IPS-18a (cell line): Measurements from ENCODE around the gene JADE2.

Experiments used
- H3K27ac ChIP-seq: one replicate; pipeline ENCODE4 v1.5.1; 2013; ENCODE audit warnings: low read length
- H3K27me3 ChIP-seq: one replicate; pipeline ENCODE4 v1.6.1; 2013; ENCODE audit warnings: mild to moderate bottlenecking, low read length; ENCODE audit not compliant: control insufficient read depth, insufficient read depth
- H3K36me3 ChIP-seq: one replicate; pipeline ENCODE4 v1.6.1; 2013; ENCODE audit warnings: low read depth, low read length; ENCODE audit not compliant: control insufficient read depth
- H3K4me1 ChIP-seq: one replicate; pipeline ENCODE4 v1.6.1; 2013; ENCODE audit warnings: low read depth, low read length; ENCODE audit not compliant: control insufficient read depth
- H3K4me3 ChIP-seq: one replicate; pipeline ENCODE4 v1.5.1; 2013; ENCODE audit warnings: low read length
- H3K9ac ChIP-seq: one replicate; pipeline ENCODE4 v1.6.1; 2013; ENCODE audit warnings: mild to moderate bottlenecking, low read length, moderate library complexity
- H3K9me3 ChIP-seq: one replicate; pipeline ENCODE4 v1.6.1; 2013; ENCODE audit warnings: low read depth, low read length; ENCODE audit not compliant: control insufficient read depth

JADE2 gene

GRCh38 chr5:134556994-134557393 is 31.5 kb downstream of the JADE2 start:
- H3K9me3 ChIP-seq: no peaks in the 10 kb centered on the region
- H3K4me1 ChIP-seq: no peaks in the 10 kb centered on the region
- no peaks in the 10 kb centered on the region for H3K27me3 ChIP-seq
- peaks cover 39% of the 10 kb centered on the region for H3K36me3 ChIP-seq
- no peak overlapping the region for H3K9ac ChIP-seq
- H3K4me3 ChIP-seq: no peak overlapping the region
- H3K27ac ChIP-seq: no peak overlapping the region

GRCh38 chr5:134559672-134560071 is 34.2 kb downstream of the JADE2 start:
- Histone ChIP-seq H3K27me3 (no peaks in the 10 kb centered on the region), H3K4me3 (no peak overlapping the region), H3K36me3 (peaks cover 57% of the 10 kb centered on the region), H3K9ac (no peak overlapping the region), H3K4me1 (no peaks in the 10 kb centered on the region), H3K27ac (no peak overlapping the region), H3K9me3 (no peaks in the 10 kb centered on the region)

GRCh38 chr5:134560698-134561097 is 35.2 kb downstream of the JADE2 start:
- no peak overlapping the region for H3K27ac ChIP-seq
- H3K4me1 ChIP-seq: no peaks in the 10 kb centered on the region
- no peak overlapping the region for H3K9ac ChIP-seq
- H3K4me3 ChIP-seq: no peak overlapping the region
- no peaks in the 10 kb centered on the region for H3K9me3 ChIP-seq
- H3K36me3 ChIP-seq: peaks cover 63% of the 10 kb centered on the region
- no peaks in the 10 kb centered on the region for H3K27me3 ChIP-seq

GRCh38 chr5:134561871-134562296 is 36.4 kb downstream of the JADE2 start:
- Histone ChIP-seq H3K4me1 (no peaks in the 10 kb centered on the region), H3K9me3 (no peaks in the 10 kb centered on the region), H3K9ac (no peak overlapping the region), H3K4me3 (no peak overlapping the region), H3K27me3 (no peaks in the 10 kb centered on the region), H3K36me3 (peaks cover 69% of the 10 kb centered on the region), H3K27ac (no peak overlapping the region)

- Histone ChIP-seq H3K9me3 (no peaks in the 10 kb centered on the region), H3K27ac (no peak overlapping the region), H3K36me3 (peaks cover 80% of the 10 kb centered on the region), H3K4me3 (no peak overlapping the region), H3K4me1 (no peaks in the 10 kb centered on the region), H3K27me3 (no peaks in the 10 kb centered on the region), H3K9ac (no peak overlapping the region)
These were observed 37.8 kb downstream of the JADE2 start for GRCh38 chr5:134563221-134563620.

- no peak overlapping the region for H3K9ac ChIP-seq
- no peak overlapping the region for H3K4me3 ChIP-seq
- no peak overlapping the region for H3K27ac ChIP-seq
- H3K9me3 ChIP-seq: no peaks in the 10 kb centered on the region
- H3K36me3 ChIP-seq: peaks cover 80% of the 10 kb centered on the region
- H3K4me1 ChIP-seq: no peaks in the 10 kb centered on the region
- H3K27me3 ChIP-seq: no peaks in the 10 kb centered on the region
These were observed 38.5 kb downstream of the JADE2 start for GRCh38 chr5:134563962-134564361.

- H3K4me1 ChIP-seq: no peaks in the 10 kb centered on the region
- H3K9me3 ChIP-seq: no peaks in the 10 kb centered on the region
- H3K36me3 ChIP-seq: peaks cover 79% of the 10 kb centered on the region
- H3K4me3 ChIP-seq: no peak overlapping the region
- H3K27ac ChIP-seq: no peak overlapping the region
- H3K27me3 ChIP-seq: no peaks in the 10 kb centered on the region
- H3K9ac ChIP-seq: no peak overlapping the region
These were observed 38.9 kb downstream of the JADE2 start for GRCh38 chr5:134564396-134564795.

- H3K27me3 ChIP-seq: no peaks in the 10 kb centered on the region
- H3K9me3 ChIP-seq: no peaks in the 10 kb centered on the region
- no peak overlapping the region for H3K9ac ChIP-seq
- H3K4me1 ChIP-seq: no peaks in the 10 kb centered on the region
- H3K27ac ChIP-seq: no peak overlapping the region
- H3K4me3 ChIP-seq: no peak overlapping the region
- peaks cover 62% of the 10 kb centered on the region for H3K36me3 ChIP-seq
These were observed 40.6 kb downstream of the JADE2 start for GRCh38 chr5:134565791-134566740.

- Histone ChIP-seq H3K9ac (no peak overlapping the region), H3K4me3 (no peak overlapping the region), H3K9me3 (no peaks in the 10 kb centered on the region), H3K36me3 (peaks cover 58% of the 10 kb centered on the region), H3K27ac (no peak overlapping the region), H3K27me3 (no peaks in the 10 kb centered on the region), H3K4me1 (no peaks in the 10 kb centered on the region)
These were observed 41.3 kb downstream of the JADE2 start for GRCh38 chr5:134566741-134567221.

- Histone ChIP-seq H3K4me1 (no peaks in the 10 kb centered on the region), H3K4me3 (no peak overlapping the region), H3K36me3 (peaks cover 51% of the 10 kb centered on the region), H3K9ac (no peak overlapping the region), H3K27ac (no peak overlapping the region), H3K27me3 (no peaks in the 10 kb centered on the region), H3K9me3 (no peaks in the 10 kb centered on the region)
These were observed 42.3 kb downstream of the JADE2 start for GRCh38 chr5:134567641-134568336.

- no peaks in the 10 kb centered on the region for H3K27me3 ChIP-seq
- no peaks in the 10 kb centered on the region for H3K9me3 ChIP-seq
- peaks cover 51% of the 10 kb centered on the region for H3K36me3 ChIP-seq
- H3K9ac ChIP-seq: no peak overlapping the region
- no peak overlapping the region for H3K4me3 ChIP-seq
- no peak overlapping the region for H3K27ac ChIP-seq
- no peaks in the 10 kb centered on the region for H3K4me1 ChIP-seq
These were observed 42.8 kb downstream of the JADE2 start for GRCh38 chr5:134568337-134568700.
